Measurements from ENCODE around the gene PARN. TPM values are rescaled to one million over a fixed set of nuclear protein-coding genes. Genes with fewer than 3 reads are reported as not detected.

The PARN gene
- total and polyA plus RNA-seq, 4 donors, result 8.1 to 32.2 (median 22.0) TPM

DNA sequence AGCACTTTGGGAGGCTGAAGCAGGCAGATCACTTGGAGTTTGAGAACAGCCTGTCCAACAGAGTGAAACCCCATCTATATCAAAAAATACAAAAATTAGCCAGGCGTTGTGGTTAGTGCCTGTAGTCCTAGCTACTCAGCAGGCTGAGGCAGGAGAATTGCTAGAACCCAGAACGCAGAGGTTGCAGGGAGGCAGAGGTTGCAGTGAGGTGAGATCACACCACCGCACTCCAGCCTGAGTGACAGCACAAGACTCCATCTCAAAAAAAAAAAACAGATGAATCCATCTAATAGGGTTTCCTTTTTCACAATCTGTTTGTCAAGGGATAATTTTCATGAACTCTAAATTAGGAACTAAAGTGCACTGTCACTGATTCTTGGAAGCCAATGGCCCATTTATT lies 99.0 kb downstream of the PARN start:
- Histone ChIP-seq H3K27me3 (ENCODE audit: control insufficient read depth in 1 of 2, insufficient read depth in 2 of 2, low read length in 1 of 2) (no peaks in the 10 kb centered on the region), H3K9me3 (ENCODE audit: control insufficient read depth, low read length) (no peaks in the 10 kb centered on the region), H3K4me3 (ENCODE audit: low read length in 2 of 2) (no peak overlapping the region), H3K4me1 (ENCODE audit: control insufficient read depth in 1 of 2, insufficient read depth in 2 of 2, low read length in 2 of 2) (peaks cover 2 to 4% of the 10 kb centered on the region in 2 donors), H3K27ac (ENCODE audit: low read depth in 1 of 2, low read length in 2 of 2) (no peak overlapping the region), H3K36me3 (ENCODE audit: control insufficient read depth in 1 of 2, insufficient read depth in 2 of 2, low read length in 1 of 2) (no peaks in the 10 kb centered on the region)
- no peak for DNase-seq
- ATAC-seq (ENCODE audit: low FRiP score), result no peak
- 93 to 94% methylated on average over 3 of the region's 3 CpGs for WGBS, 2 donors
- intact Hi-C loops (cut with DNase I), result no loop called here

DNA sequence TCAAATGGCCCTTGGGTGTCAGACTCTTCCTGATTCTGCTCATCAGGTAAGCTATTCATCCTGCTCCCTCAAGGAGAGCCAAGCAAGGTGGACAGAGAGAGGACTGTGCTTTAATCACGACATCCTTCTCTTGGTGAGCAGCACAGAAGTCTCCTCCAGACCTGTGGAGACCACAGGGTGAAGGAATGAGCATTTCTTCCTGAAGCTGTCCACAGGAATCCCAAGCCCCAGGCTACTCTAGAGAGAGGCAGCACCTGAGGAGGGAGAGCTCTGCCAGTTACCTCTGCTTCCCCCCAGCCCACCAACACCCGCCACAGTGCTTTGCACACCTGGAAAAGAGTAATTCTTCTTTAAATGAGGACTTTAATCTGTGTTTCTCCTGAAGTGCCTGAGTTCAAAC lies 100.0 kb downstream of the PARN start:
- no peaks in the 10 kb centered on the region for H3K9me3 ChIP-seq (ENCODE audit: control insufficient read depth, low read length)
- no peak overlapping the region for H3K4me3 ChIP-seq (ENCODE audit: low read length in 2 of 2)
- peaks cover 2 to 4% of the 10 kb centered on the region in 2 donors for H3K4me1 ChIP-seq (ENCODE audit: control insufficient read depth in 1 of 2, insufficient read depth in 2 of 2, low read length in 2 of 2)
- no peak overlapping the region for H3K27ac ChIP-seq (ENCODE audit: low read depth in 1 of 2, low read length in 2 of 2)
- no peaks in the 10 kb centered on the region for H3K27me3 ChIP-seq (ENCODE audit: control insufficient read depth in 1 of 2, insufficient read depth in 2 of 2, low read length in 1 of 2)
- WGBS, 2 donors, result 93 to 97% methylated on average over 2 of the region's 2 CpGs
- ATAC-seq (ENCODE audit: low FRiP score), result no peak
- intact Hi-C loops (cut with DNase I), result no loop called here
- no peak for DNase-seq
- no peaks in the 10 kb centered on the region for H3K36me3 ChIP-seq (ENCODE audit: control insufficient read depth in 1 of 2, insufficient read depth in 2 of 2, low read length in 1 of 2)

DNA sequence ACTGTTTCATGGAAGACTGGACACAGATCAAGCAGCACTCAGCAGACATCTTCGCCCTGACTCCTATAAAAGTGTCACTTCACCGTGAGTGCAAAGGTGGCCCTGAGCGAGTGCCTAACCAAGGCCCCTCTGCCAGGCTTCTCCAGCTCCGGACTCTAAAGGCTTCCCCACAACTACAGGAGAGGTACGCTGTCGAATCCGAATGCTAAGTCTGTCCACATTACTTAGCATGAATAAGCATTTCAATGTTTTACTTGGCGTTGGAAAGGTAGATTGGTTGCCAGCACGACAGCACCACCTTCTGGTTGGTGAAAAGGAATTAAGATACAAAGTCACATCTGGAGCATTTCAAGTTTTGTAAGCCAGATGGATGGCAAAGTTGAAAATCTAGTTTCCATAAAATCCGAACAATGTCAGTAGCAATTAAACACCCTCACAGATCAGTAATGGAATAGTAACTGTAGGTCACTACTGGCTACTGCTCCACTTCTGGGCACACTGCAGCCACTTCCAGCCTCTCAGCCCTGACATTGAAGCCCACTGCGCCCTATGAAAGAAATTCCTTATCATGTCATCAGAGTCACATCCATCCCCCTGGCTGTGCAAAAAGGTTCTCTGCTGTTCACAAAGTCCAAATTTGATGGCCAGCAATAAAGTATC lies 100.9 kb downstream of the PARN start:
- Histone ChIP-seq H3K27me3 (ENCODE audit: control insufficient read depth in 1 of 2, insufficient read depth in 2 of 2, low read length in 1 of 2) (no peaks in the 10 kb centered on the region), H3K4me3 (ENCODE audit: low read length in 2 of 2) (peak overlapping the region; percentile 29 to 66), H3K36me3 (ENCODE audit: control insufficient read depth in 1 of 2, insufficient read depth in 2 of 2, low read length in 1 of 2) (no peaks in the 10 kb centered on the region), H3K4me1 (ENCODE audit: control insufficient read depth in 1 of 2, insufficient read depth in 2 of 2, low read length in 2 of 2) (peaks cover 2 to 4% of the 10 kb centered on the region in 2 donors), H3K27ac (ENCODE audit: low read depth in 1 of 2, low read length in 2 of 2) (no peak overlapping the region), H3K9me3 (ENCODE audit: control insufficient read depth, low read length) (no peaks in the 10 kb centered on the region)
- ATAC-seq (ENCODE audit: low FRiP score) (peak; percentile 91), DNase-seq (peak; percentile 76 to 85)
- intact Hi-C loops (cut with DNase I), result loop anchor here (1.0 to 5.0 kb wide), 5 partner anchors 228 to 607 kb away; partner anchors contain the start of gene ERCC4 (in 1 of the 2)
- WGBS, 2 donors, result 9 to 10% methylated on average over 11 of the region's 11 CpGs

DNA sequence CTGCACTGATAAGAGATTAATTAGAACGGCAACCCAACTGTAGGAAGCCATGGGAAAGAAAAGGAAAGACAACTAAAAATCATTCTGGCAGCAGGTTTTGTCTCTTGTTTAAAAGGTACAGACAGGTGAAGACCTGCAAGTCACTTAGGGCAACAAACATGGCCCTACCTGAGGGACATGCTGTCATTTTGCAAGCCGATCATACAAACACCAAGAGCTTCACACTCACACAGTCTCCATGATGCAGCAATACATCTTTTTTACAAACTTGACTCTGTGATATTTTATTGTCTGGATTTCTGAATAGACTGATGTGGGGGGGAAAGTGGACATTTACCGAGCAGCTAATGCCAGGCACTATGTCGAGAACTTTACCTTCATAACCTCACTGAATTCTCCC lies 101.8 kb downstream of the PARN start:
- 82 to 83% methylated on average over 4 of the region's 4 CpGs for WGBS, 2 donors

DNA sequence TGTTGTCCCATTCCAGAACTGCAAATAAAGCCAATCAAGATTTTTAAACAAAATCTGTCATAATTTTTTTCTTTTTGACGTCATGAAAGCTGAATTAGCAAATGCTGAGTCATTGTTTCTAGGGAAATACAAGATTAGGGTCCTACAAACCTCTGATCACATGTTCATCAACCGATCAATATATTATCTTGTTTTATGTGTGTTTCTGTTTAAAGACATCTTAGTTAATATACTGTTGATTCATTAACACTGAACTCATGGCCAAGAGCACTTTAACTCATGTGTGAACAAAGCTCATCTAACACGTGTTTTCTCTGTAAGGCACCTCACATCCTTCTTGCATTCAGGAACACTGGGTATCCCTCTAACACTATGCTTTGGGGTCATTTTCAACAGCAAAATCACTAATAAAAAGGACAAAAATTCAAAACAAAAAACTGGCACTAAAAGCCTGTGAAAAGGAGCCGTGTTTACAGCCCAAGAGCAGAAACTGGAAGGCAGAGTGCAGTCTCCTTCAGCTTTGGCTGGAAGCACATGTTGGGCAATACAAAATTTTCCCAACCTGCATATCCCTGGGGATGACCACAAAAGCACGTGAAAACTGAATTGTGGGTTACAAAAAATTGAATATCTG lies 102.5 kb downstream of the PARN start:
- intact Hi-C loops (cut with DNase I), result loop anchor here (2.0 to 5.0 kb wide), 4 partner anchors 227 to 605 kb away; partner anchors contain the start of gene ERCC4 (in 1 of the 2)
- peaks cover 2 to 4% of the 10 kb centered on the region in 2 donors for H3K4me1 ChIP-seq (ENCODE audit: control insufficient read depth in 1 of 2, insufficient read depth in 2 of 2, low read length in 2 of 2)
- 26 to 28% methylated on average over 5 of the region's 5 CpGs for WGBS, 2 donors
- H3K27me3 ChIP-seq (ENCODE audit: control insufficient read depth in 1 of 2, insufficient read depth in 2 of 2, low read length in 1 of 2), result no peaks in the 10 kb centered on the region
- no peak overlapping the region for H3K27ac ChIP-seq (ENCODE audit: low read depth in 1 of 2, low read length in 2 of 2)
- H3K36me3 ChIP-seq (ENCODE audit: control insufficient read depth in 1 of 2, insufficient read depth in 2 of 2, low read length in 1 of 2), result no peaks in the 10 kb centered on the region
- DNase-seq, result no peak
- H3K9me3 ChIP-seq (ENCODE audit: control insufficient read depth, low read length), result no peaks in the 10 kb centered on the region
- no peak overlapping the region for H3K4me3 ChIP-seq (ENCODE audit: low read length in 2 of 2)
- ATAC-seq (ENCODE audit: low FRiP score), result peak; percentile 88

More for the DNA sequence above, 101.8 kb downstream of the PARN start:
- ATAC-seq (ENCODE audit: low FRiP score) (no peak), DNase-seq (no peak)
- intact Hi-C loops (cut with DNase I), result loop anchor here (2.0 to 5.0 kb wide), 3 partner anchors 228 to 606 kb away; partner anchors contain the start of gene ERCC4 (in 1 of the 2)
- H3K9me3 ChIP-seq (ENCODE audit: control insufficient read depth, low read length), result no peaks in the 10 kb centered on the region
- peak overlapping the region in 1 of 2 donors; percentile 33 for H3K27ac ChIP-seq (ENCODE audit: low read depth in 1 of 2, low read length in 2 of 2)
- H3K27me3 ChIP-seq (ENCODE audit: control insufficient read depth in 1 of 2, insufficient read depth in 2 of 2, low read length in 1 of 2), result no peaks in the 10 kb centered on the region
- peaks cover 2 to 4% of the 10 kb centered on the region in 2 donors for H3K4me1 ChIP-seq (ENCODE audit: control insufficient read depth in 1 of 2, insufficient read depth in 2 of 2, low read length in 2 of 2)
- no peaks in the 10 kb centered on the region for H3K36me3 ChIP-seq (ENCODE audit: control insufficient read depth in 1 of 2, insufficient read depth in 2 of 2, low read length in 1 of 2)
- no peak overlapping the region for H3K4me3 ChIP-seq (ENCODE audit: low read length in 2 of 2)

DNA sequence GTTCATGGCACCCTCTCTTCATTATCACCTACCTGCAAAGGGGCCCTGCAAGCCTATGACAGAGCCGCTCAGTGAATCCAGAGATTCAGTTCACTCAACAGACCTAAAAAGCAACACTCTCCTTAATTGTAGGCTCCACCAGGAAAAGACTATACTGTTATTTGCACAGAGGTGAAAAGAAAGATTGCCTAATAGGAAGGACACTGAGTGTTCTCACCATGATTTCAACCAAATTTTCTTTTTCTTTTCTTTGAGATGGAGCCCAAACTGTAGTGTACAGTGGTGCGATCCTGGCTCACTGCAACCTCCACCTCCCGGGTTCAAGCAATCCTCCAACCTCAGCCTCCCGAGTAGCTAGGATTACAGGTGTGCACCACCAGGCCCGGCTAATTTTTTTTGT lies 104.5 kb downstream of the PARN start:
- no peaks in the 10 kb centered on the region for H3K36me3 ChIP-seq (ENCODE audit: control insufficient read depth in 1 of 2, insufficient read depth in 2 of 2, low read length in 1 of 2)
- DNase-seq (no peak), ATAC-seq (ENCODE audit: low FRiP score) (no peak)
- H3K4me3 ChIP-seq (ENCODE audit: low read length in 2 of 2), result no peak overlapping the region
- no peaks in the 10 kb centered on the region for H3K27me3 ChIP-seq (ENCODE audit: control insufficient read depth in 1 of 2, insufficient read depth in 2 of 2, low read length in 1 of 2)
- 97 to 98% methylated on average over 5 of the region's 5 CpGs for WGBS, 2 donors
- peaks cover 2 to 4% of the 10 kb centered on the region in 2 donors for H3K4me1 ChIP-seq (ENCODE audit: control insufficient read depth in 1 of 2, insufficient read depth in 2 of 2, low read length in 2 of 2)
- no peak overlapping the region for H3K27ac ChIP-seq (ENCODE audit: low read depth in 1 of 2, low read length in 2 of 2)
- intact Hi-C loops (cut with DNase I), result loop anchor here in 1 of 2 donors (5.0 kb wide), 1 partner anchor 603 kb away; the partner anchor contains the start of gene ERCC4
- H3K9me3 ChIP-seq (ENCODE audit: control insufficient read depth, low read length), result no peaks in the 10 kb centered on the region

DNA sequence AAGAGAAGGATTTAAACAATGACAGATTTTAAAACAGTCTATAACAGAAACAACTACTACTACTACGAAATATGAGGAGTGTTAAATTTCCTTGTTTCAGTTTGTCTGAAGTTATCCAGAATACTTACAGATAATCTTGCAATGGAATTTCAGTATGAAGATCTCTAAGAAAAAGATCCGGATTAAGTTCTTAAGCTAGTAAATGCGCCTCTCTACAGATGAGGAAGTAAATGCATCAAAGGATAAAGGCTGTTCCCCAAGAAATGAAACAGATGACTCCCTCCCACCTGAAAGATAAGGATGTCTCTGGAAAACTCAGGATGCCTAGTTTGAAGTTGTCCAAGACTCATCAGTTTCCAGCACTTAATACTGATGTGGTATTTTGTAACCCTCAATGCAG lies 105.1 kb downstream of the PARN start:
- H3K27ac ChIP-seq (ENCODE audit: low read depth in 1 of 2, low read length in 2 of 2), result no peak overlapping the region
- intact Hi-C loops (cut with DNase I), result loop anchor here in 1 of 2 donors (5.0 kb wide), 1 partner anchor 603 kb away; the partner anchor contains the start of gene ERCC4
- peaks cover 2 to 4% of the 10 kb centered on the region in 2 donors for H3K4me1 ChIP-seq (ENCODE audit: control insufficient read depth in 1 of 2, insufficient read depth in 2 of 2, low read length in 2 of 2)
- DNase-seq, result no peak
- H3K4me3 ChIP-seq (ENCODE audit: low read length in 2 of 2), result no peak overlapping the region
- WGBS, 2 donors, result 93 to 95% methylated on average over 3 of the region's 3 CpGs
- H3K27me3 ChIP-seq (ENCODE audit: control insufficient read depth in 1 of 2, insufficient read depth in 2 of 2, low read length in 1 of 2), result no peaks in the 10 kb centered on the region
- H3K9me3 ChIP-seq (ENCODE audit: control insufficient read depth, low read length), result no peaks in the 10 kb centered on the region
- no peaks in the 10 kb centered on the region for H3K36me3 ChIP-seq (ENCODE audit: control insufficient read depth in 1 of 2, insufficient read depth in 2 of 2, low read length in 1 of 2)
- no peak for ATAC-seq (ENCODE audit: low FRiP score)

DNA sequence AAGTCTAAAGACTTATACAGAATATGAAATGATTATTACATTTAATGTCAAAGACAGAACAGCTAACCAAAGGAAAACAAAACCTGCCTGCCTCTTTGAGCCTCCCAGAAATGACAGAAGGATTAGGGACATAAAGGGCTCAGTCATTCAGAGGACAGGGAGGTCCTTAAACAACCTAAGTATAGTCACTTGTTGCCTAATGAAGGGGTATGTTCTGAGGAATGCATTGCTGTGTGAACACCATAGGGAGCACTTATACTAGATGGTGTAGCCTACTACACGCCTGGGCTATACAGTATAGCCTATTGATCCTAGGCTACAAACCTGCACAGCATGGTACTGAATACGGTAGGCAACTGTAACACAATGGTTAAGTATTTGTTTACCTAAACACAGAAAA lies 106.4 kb downstream of the PARN start:
- Histone ChIP-seq H3K27ac (ENCODE audit: low read depth in 1 of 2, low read length in 2 of 2) (no peak overlapping the region), H3K4me1 (ENCODE audit: control insufficient read depth in 1 of 2, insufficient read depth in 2 of 2, low read length in 2 of 2) (peaks cover 2 to 4% of the 10 kb centered on the region in 2 donors), H3K4me3 (ENCODE audit: low read length in 2 of 2) (no peak overlapping the region), H3K36me3 (ENCODE audit: control insufficient read depth in 1 of 2, insufficient read depth in 2 of 2, low read length in 1 of 2) (no peaks in the 10 kb centered on the region), H3K27me3 (ENCODE audit: control insufficient read depth in 1 of 2, insufficient read depth in 2 of 2, low read length in 1 of 2) (no peaks in the 10 kb centered on the region), H3K9me3 (ENCODE audit: control insufficient read depth, low read length) (no peaks in the 10 kb centered on the region)
- DNase-seq, result no peak
- intact Hi-C loops (cut with DNase I), result no loop called here
- 91 to 92% methylated on average over 2 of the region's 2 CpGs for WGBS, 2 donors
- no peak for ATAC-seq (ENCODE audit: low FRiP score)

DNA sequence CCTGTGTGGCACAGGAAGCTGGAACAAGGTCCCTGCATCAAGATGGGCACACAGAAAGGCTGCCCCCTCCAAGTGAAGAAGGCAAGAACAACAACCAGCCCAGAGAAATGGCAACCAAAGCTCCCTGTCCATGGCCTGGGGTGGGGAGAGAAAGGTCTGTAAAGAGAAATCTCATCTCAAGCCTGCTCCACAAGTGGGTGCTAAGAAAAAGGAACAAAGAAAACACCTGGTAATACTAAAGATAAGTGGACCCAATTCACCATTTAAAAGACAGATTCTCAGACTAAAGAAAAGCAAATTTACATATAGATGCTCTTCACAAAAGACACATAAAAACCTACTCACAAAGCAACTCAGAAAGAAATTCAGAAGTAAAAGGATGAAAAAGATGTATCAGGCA lies 107.4 kb downstream of the PARN start:
- H3K36me3 ChIP-seq (ENCODE audit: control insufficient read depth in 1 of 2, insufficient read depth in 2 of 2, low read length in 1 of 2), result no peaks in the 10 kb centered on the region
- intact Hi-C loops (cut with DNase I), result no loop called here
- H3K27me3 ChIP-seq (ENCODE audit: control insufficient read depth in 1 of 2, insufficient read depth in 2 of 2, low read length in 1 of 2), result no peaks in the 10 kb centered on the region
- no peak for ATAC-seq (ENCODE audit: low FRiP score)
- no peak overlapping the region for H3K4me3 ChIP-seq (ENCODE audit: low read length in 2 of 2)
- H3K4me1 ChIP-seq (ENCODE audit: control insufficient read depth in 1 of 2, insufficient read depth in 2 of 2, low read length in 2 of 2), result no peaks in the 10 kb centered on the region
- no peaks in the 10 kb centered on the region for H3K9me3 ChIP-seq (ENCODE audit: control insufficient read depth, low read length)
- no peak for DNase-seq
- no peak overlapping the region for H3K27ac ChIP-seq (ENCODE audit: low read depth in 1 of 2, low read length in 2 of 2)
